Measurements from ENCODE around the gene CHODL. TPM values are rescaled to one million over a fixed set of nuclear protein-coding genes. Genes with fewer than 3 reads are reported as not detected.

The CHODL gene
- total RNA-seq, 1 experiment from 2014 or later, result 3.1 TPM

GRCh38 chr21:18204931-18205330 is 39.7 kb upstream of the CHODL start:
- Mint-ChIP-seq H3K36me3 (no peaks in the 10 kb centered on the region), H3K27me3 (ENCODE audit: low read depth) (no peaks in the 10 kb centered on the region), H3K27ac (no peak overlapping the region), H3K4me3 (no peak overlapping the region), H3K9me3 (peaks cover 7% of the 10 kb centered on the region), H3K4me1 (no peaks in the 10 kb centered on the region)
- TF ChIP-seq E2F4 (CRISPR knock-in tag; IDR thresholded peaks at IDR 0.05; ENCODE audit: borderline replicate concordance, low read depth) (no peak), MYBL2 (CRISPR knock-in tag; IDR thresholded peaks at IDR 0.05) (no peak), TEAD4 (CRISPR knock-in tag; IDR thresholded peaks at IDR 0.05) (no peak)
- ATAC-seq, result peak; percentile 62
- ChIA-PET CTCF (interaction anchor here (0.6 to 1.7 kb wide), 6 partner anchors 39 to 279 kb away, joined by 3 to 26 read pairs (median 4); no protein-coding TSS in a partner anchor), POLR2A (no interaction called here)
- no peak for DNase-seq (ENCODE audit: low spot score)

- Mint-ChIP-seq H3K4me3 (no peak overlapping the region), H3K36me3 (peaks cover 45% of the 10 kb centered on the region), H3K4me1 (peaks cover 11% of the 10 kb centered on the region), H3K27me3 (ENCODE audit: low read depth) (peaks cover 4% of the 10 kb centered on the region; the same call in 1 of the 2 replicates), H3K27ac (peak overlapping the region; percentile 46), H3K9me3 (peaks cover 65% of the 10 kb centered on the region)
- CTCF ChIA-PET, result no interaction called here
- POLR2A ChIA-PET, result no interaction called here
- DNase-seq (ENCODE audit: low spot score), result no peak
- peak; percentile 60 for ATAC-seq
- TF ChIP-seq SP1 (CRISPR knock-in tag; conservative IDR thresholded peaks at IDR 0.05) (no peak), E2F4 (CRISPR knock-in tag; IDR thresholded peaks at IDR 0.05; ENCODE audit: borderline replicate concordance, low read depth) (no peak), ZNF532 (CRISPR knock-in tag; IDR thresholded peaks at IDR 0.05; ENCODE audit: borderline replicate concordance) (no peak), ZNF512 (CRISPR knock-in tag; IDR thresholded peaks at IDR 0.05; ENCODE audit: borderline replicate concordance) (no peak), IRF1 (CRISPR knock-in tag; IDR thresholded peaks at IDR 0.05) (no peak), ZNF281 (CRISPR knock-in tag; IDR thresholded peaks at IDR 0.05) (no peak), ARID4B (CRISPR knock-in tag; IDR thresholded peaks at IDR 0.05; ENCODE audit: borderline replicate concordance) (no peak), CBFB (CRISPR knock-in tag; IDR thresholded peaks at IDR 0.05; ENCODE audit: low read depth) (no peak), FOXK1 (CRISPR knock-in tag; IDR thresholded peaks at IDR 0.05) (no peak), NFE2L1 (CRISPR knock-in tag; IDR thresholded peaks at IDR 0.05) (no peak), ZSCAN18 (CRISPR knock-in tag; IDR thresholded peaks at IDR 0.05) (no peak), FOXP1 (CRISPR knock-in tag; IDR thresholded peaks at IDR 0.05; ENCODE audit: borderline replicate concordance) (no peak)
Measured at GRCh38 chr21:18218331-18218730, 26.3 kb upstream of the CHODL start.

Measured in WTC11 (cell line).